ENCODE measurements around the gene ZNF90. TPM values are rescaled to one million over a fixed set of nuclear protein-coding genes. Genes with fewer than 3 reads are reported as not detected.
A peak's percentile ranks its signal among the peaks of the same experiment; 100 is the strongest.

ZNF90 gene
- total RNA-seq, 2 donors from 2014 or later = 113 to 174 TPM

- Histone ChIP-seq H3K27me3 (ENCODE audit: control insufficient read depth, insufficient read depth, low read length, poor library complexity, severe bottlenecking) (no peaks in the 10 kb centered on the region), H3K36me3 (ENCODE audit: control insufficient read depth, insufficient read depth, low read length) (no peaks in the 10 kb centered on the region), H3K9me3 (ENCODE audit: control insufficient read depth, low read length) (peaks cover 32% of the 10 kb centered on the region), H3K9ac (ENCODE audit: extremely low read depth, low read length, poor library complexity, severe bottlenecking) (no peak overlapping the region), H3K4me3 (ENCODE audit: low read length) (no peak overlapping the region), H3K4me1 (ENCODE audit: control insufficient read depth, insufficient read depth, low read length) (no peaks in the 10 kb centered on the region), H3K27ac (ENCODE audit: low read depth, low read length) (no peak overlapping the region)
- H3K4me1 Mint-ChIP-seq = peaks cover 26% of the 10 kb centered on the region
- peaks cover 43% of the 10 kb centered on the region for H3K9me3 Mint-ChIP-seq
- WGBS, 2 experiments (ENCODE audit: insufficient coverage in 1 of 2, insufficient read length in 1 of 2) = 96% methylated on average over 5 of the region's 5 CpGs; no CpG with 5 or more reads in 1 of the 2 experiments
- peaks cover 22% of the 10 kb centered on the region for H3K36me3 Mint-ChIP-seq (ENCODE audit: low read depth)
- TF ChIP-seq CTCF (conservative IDR thresholded peaks at IDR 0.05) = no peak
- DNase-seq = no peak
- H3K4me3 Mint-ChIP-seq = no peak overlapping the region
- H3K27ac Mint-ChIP-seq = no peak overlapping the region
- no peaks in the 10 kb centered on the region for H3K27me3 Mint-ChIP-seq (ENCODE audit: insufficient read depth)
Observed at GRCh38 chr19:20072936-20073335, 4.9 kb upstream of the ZNF90 start.

GRCh38 chr19:20078581-20079031, 806 bp downstream of the ZNF90 start:
- 0% methylated on average over 14 to 19 of the region's 19 CpGs for WGBS, 2 experiments (ENCODE audit: insufficient coverage in 1 of 2, insufficient read length in 1 of 2)
- H3K27me3 ChIP-seq (ENCODE audit: control insufficient read depth, insufficient read depth, low read length, poor library complexity, severe bottlenecking) = no peaks in the 10 kb centered on the region
- peak overlapping the region; percentile 87 for H3K4me3 ChIP-seq (ENCODE audit: low read length)
- peaks cover 3% of the 10 kb centered on the region for H3K4me1 ChIP-seq (ENCODE audit: control insufficient read depth, insufficient read depth, low read length)
- Mint-ChIP-seq H3K36me3 (ENCODE audit: low read depth) (peaks cover 40% of the 10 kb centered on the region), H3K9me3 (peaks cover 11% of the 10 kb centered on the region), H3K4me1 (peaks cover 36% of the 10 kb centered on the region), H3K27me3 (ENCODE audit: insufficient read depth) (no peaks in the 10 kb centered on the region), H3K27ac (peak overlapping the region; percentile 98), H3K4me3 (peak overlapping the region; percentile 99)
- peak overlapping the region; percentile 89 for H3K9ac ChIP-seq (ENCODE audit: extremely low read depth, low read length, poor library complexity, severe bottlenecking)
- peaks cover 19% of the 10 kb centered on the region for H3K9me3 ChIP-seq (ENCODE audit: control insufficient read depth, low read length)
- peak; percentile 75 for DNase-seq
- peak overlapping the region; percentile 94 for H3K27ac ChIP-seq (ENCODE audit: low read depth, low read length)
- peaks cover 31% of the 10 kb centered on the region for H3K36me3 ChIP-seq (ENCODE audit: control insufficient read depth, insufficient read depth, low read length)
- no peak for TF ChIP-seq CTCF (conservative IDR thresholded peaks at IDR 0.05)

GRCh38 chr19:20079476-20079875, 1.7 kb downstream of the ZNF90 start:
- 44 to 72% methylated on average over 6 to 8 of the region's 8 CpGs for WGBS, 2 experiments (ENCODE audit: insufficient coverage in 1 of 2, insufficient read length in 1 of 2)
- Histone ChIP-seq H3K36me3 (ENCODE audit: control insufficient read depth, insufficient read depth, low read length) (peaks cover 40% of the 10 kb centered on the region), H3K4me3 (ENCODE audit: low read length) (peak overlapping the region; percentile 87), H3K4me1 (ENCODE audit: control insufficient read depth, insufficient read depth, low read length) (peaks cover 3% of the 10 kb centered on the region), H3K9me3 (ENCODE audit: control insufficient read depth, low read length) (peaks cover 27% of the 10 kb centered on the region), H3K27ac (ENCODE audit: low read depth, low read length) (no peak overlapping the region), H3K27me3 (ENCODE audit: control insufficient read depth, insufficient read depth, low read length, poor library complexity, severe bottlenecking) (no peaks in the 10 kb centered on the region), H3K9ac (ENCODE audit: extremely low read depth, low read length, poor library complexity, severe bottlenecking) (peak overlapping the region; percentile 89)
- Mint-ChIP-seq H3K36me3 (ENCODE audit: low read depth) (peaks cover 47% of the 10 kb centered on the region), H3K27me3 (ENCODE audit: insufficient read depth) (no peaks in the 10 kb centered on the region), H3K27ac (peak overlapping the region; percentile 89), H3K4me1 (peaks cover 40% of the 10 kb centered on the region), H3K4me3 (peak overlapping the region; percentile 99), H3K9me3 (peaks cover 15% of the 10 kb centered on the region)
- TF ChIP-seq CTCF (conservative IDR thresholded peaks at IDR 0.05) = no peak
- DNase-seq = no peak
